HG02943 (cell line): ENCODE data around the gene CWH43.
"Not testable (repeated sequence)": the region's sequence is repeated elsewhere in the genome, so short reads cannot be mapped to it uniquely, and the experiment has no call there.

Source experiments
- ATAC-seq: cut with Tn5 transposase; IDR thresholded peaks from one replicate; pipeline ENCODE4 v1.9.1; 2021; ENCODE audit warnings: mild to moderate bottlenecking, low read depth, moderate library complexity; ENCODE audit not compliant: unreplicated experiment

Gene CWH43

DNA sequence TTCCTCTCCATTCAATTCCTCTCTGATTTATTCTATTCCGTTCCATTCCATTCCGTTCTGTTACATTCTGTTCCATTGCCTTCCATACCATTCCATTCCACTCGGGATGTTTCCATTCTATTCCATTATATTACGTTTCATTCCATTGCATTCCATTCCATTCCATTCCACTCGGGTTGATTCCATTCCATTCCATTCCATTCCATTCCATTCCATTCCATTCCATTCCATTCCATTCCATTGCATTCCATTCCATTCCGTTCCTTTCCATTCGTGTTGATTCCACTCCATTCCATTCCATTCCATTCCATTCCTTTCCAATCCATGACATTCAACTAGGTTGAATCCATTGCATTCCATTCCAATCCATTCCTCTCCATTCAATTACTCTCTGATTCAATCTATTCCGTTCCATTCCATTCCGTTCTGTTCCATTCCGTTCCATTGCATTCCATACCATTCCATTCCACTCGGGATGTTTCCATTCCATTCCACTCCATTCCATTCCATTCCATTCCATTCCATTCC lies 106.6 kb downstream of the CWH43 start:
- peak; percentile 51 for ATAC-seq

- ATAC-seq, result not testable (repeated sequence)
Measured at GRCh38 chr4:49096215-49096614, 110.1 kb downstream of the CWH43 start.

DNA sequence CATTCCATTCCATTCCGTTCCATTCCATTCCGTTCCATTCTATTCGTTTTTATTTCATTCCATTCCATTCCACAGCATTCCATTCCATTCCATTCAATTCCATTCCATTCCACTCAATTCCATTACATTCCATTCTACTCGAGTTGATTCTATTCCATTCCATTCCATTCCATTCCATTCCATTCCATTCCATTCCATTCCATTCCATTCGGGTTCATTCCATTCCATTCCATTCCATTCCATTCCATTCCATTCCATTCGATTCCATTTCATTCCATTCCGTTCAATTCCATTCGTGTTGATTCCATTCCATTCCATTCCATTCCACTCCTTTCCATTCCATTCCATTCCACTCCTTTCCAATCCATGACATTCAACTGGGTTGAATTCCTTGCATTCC lies 110.6 kb downstream of the CWH43 start:
- ATAC-seq, result peak; percentile 30

DNA sequence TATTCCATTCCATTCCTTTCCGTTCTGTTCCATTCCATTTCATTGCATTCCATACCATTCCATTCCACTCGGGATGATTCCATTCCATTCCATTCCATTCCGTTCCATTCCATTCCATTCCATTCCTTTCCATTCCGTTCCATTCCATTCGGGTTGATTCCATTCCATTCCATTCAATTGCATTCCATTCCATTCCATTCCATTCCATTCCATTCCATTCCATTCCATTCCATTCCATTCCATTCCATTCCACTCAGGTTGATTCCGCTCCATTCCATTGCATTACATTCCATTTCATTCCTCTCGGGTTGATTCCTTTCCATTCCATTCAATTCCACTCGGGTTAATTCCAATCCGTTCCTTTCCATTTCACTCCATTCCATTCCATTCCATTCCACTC lies 111.0 kb downstream of the CWH43 start:
- not testable (repeated sequence) for ATAC-seq

- not testable (repeated sequence) for ATAC-seq
Measured at GRCh38 chr4:49097505-49097904, 111.4 kb downstream of the CWH43 start.

- not testable (repeated sequence) for ATAC-seq
Measured at GRCh38 chr4:49098034-49098759, 112.1 kb downstream of the CWH43 start.

GRCh38 chr4:49099831-49100444 lies 113.9 kb downstream of the CWH43 start:
- ATAC-seq, result not testable (repeated sequence)

- not testable (repeated sequence) for ATAC-seq
Measured at GRCh38 chr4:49102344-49102898, 116.3 kb downstream of the CWH43 start.

GRCh38 chr4:49103436-49104136 lies 117.5 kb downstream of the CWH43 start:
- ATAC-seq, result peak; percentile 28

DNA sequence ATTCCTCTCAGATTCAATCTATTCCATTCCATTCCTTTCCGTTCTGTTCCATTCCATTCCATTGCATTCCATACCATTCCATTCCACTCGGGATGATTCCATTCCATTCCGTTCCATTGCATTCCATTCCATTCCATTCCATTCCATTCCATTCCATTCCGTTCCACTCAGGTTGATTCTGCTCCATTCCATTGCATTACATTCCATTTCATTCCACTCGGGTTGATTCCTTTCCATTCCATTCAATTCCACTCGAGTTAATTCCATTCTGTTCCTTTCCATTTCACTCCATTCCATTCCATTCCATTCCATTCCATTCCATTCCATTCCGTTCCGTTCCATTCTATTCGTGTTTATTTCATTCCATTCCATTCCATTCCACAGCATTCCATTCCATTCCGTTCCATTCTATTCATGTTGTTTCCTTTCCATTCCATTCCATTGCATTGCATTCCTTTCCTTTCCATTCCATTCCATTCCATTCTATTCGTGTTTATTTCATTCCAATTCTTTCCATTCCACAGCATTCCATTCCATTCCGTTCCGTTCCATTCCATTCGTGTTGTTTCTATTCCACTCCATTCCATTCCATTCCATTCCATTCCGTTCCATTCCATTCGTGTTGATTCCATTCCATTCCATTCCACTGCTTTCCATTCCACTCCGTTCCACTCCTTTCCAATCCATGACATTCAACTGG lies 118.3 kb downstream of the CWH43 start:
- not testable (repeated sequence) for ATAC-seq

DNA sequence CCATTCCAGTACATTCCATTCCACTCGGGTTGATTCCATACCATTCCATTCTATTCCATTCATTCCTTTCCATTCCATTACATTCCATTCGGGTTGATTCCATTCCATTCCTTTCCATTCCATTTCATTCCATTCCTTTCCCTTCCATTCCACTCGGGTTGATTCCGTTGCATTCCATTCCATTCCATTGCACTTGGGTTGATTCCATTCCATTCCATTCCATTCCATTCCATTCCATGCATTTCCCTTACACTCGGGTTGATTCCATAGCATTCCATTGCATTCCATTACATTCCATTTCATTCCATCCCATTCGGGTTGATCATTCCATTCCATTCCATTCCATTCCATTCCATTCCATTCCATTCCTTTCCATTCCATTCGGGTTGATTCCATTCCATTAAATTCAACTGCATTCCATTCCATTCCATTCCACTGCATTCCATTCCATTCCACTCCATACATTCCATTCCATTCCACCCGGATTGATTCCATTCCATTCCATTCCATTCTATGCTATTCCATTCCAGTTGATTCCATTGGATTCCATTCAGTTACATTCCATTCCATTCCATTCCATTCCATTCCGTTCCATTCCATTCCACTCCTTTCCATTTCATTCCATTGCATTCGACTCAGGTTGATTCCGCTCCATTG lies 119.3 kb downstream of the CWH43 start:
- not testable (repeated sequence) for ATAC-seq

GRCh38 chr4:49107262-49107661 lies 121.2 kb downstream of the CWH43 start:
- not testable (repeated sequence) for ATAC-seq

GRCh38 chr4:49108183-49108978 lies 122.3 kb downstream of the CWH43 start:
- ATAC-seq, result peak; percentile 39

GRCh38 chr4:49109567-49110166 lies 123.6 kb downstream of the CWH43 start:
- peak; percentile 42 for ATAC-seq

- ATAC-seq, result peak; percentile 42
Measured at GRCh38 chr4:49110579-49110978, 124.5 kb downstream of the CWH43 start.
